LNCaP clone FGC (cell line): ENCODE data around the gene DHX30.

ENCODE experiments used
- DNase-seq: peaks from one replicate; pipeline ENCODE4 v3.0.0-alpha.2; 2011; ENCODE audit warnings: low read depth
- H3K4me3 ChIP-seq: 2 replicates; pipeline ENCODE4 v1.5.1; 2011; ENCODE audit warnings: mild to moderate bottlenecking, low read depth, low read length, control low read depth
- CTCF ChIP-seq: IDR thresholded peaks from 2 replicates; pipeline ENCODE4 v1.5.1; 2012; ENCODE audit warnings: mild to moderate bottlenecking; ENCODE audit not compliant: control insufficient read depth, insufficient read depth; ENCODE audit errors: extremely low read depth

The DHX30 gene

GRCh38 chr3:47772788-47773187 lies 30.1 kb upstream of the DHX30 start:
- no peak for TF ChIP-seq CTCF
- peak overlapping the region; percentile 34; the same call in 1 of the 2 replicates for H3K4me3 ChIP-seq
- peak; percentile 94 for DNase-seq

GRCh38 chr3:47778746-47779145 lies 24.2 kb upstream of the DHX30 start:
- H3K4me3 ChIP-seq: no peak overlapping the region
- no peak for TF ChIP-seq CTCF
- DNase-seq: no peak

GRCh38 chr3:47780741-47781684 lies 21.9 kb upstream of the DHX30 start:
- H3K4me3 ChIP-seq: peak overlapping the region; percentile 98
- DNase-seq: no peak
- no peak for TF ChIP-seq CTCF

- peak; percentile 88 for DNase-seq
- TF ChIP-seq CTCF: no peak
- H3K4me3 ChIP-seq: peak within 1 kb of the TSS; percentile 98
Measured at GRCh38 chr3:47781685-47782445, 21.1 kb upstream of the DHX30 start, which contains the start of gene SMARCC1. Gene SMARCC1, minus strand, starts transcription at chr3:47781893. Its CDS starts 96 bp downstream, at chr3:47781797.

GRCh38 chr3:47782446-47783308 lies 20.3 kb upstream of the DHX30 start:
- no peak for TF ChIP-seq CTCF
- peak overlapping the region; percentile 98 for H3K4me3 ChIP-seq
- no peak for DNase-seq

- no peak for DNase-seq
- TF ChIP-seq CTCF: no peak
Measured at GRCh38 chr3:47783673-47784072, 19.3 kb upstream of the DHX30 start.

More at GRCh38 chr3:47783673-47784072, 19.3 kb upstream of the DHX30 start:
- no peak overlapping the region for H3K4me3 ChIP-seq
